Activated CD8-positive, alpha-beta memory T cell treated with anti-CD3 and anti-CD28 coated beads for 36 hours (primary cell): ENCODE measurements around the gene ANKRA2. TPM values are rescaled to one million over a fixed set of nuclear protein-coding genes. Genes with fewer than 3 reads are reported as not detected.
"Not testable (repeated sequence)": the region's sequence is repeated elsewhere in the genome, so short reads cannot be mapped to it uniquely, and the experiment has no call there.

ENCODE experiments used
- CTCF ChIA-PET: fragments of 350-600 bp; sonication (Branson Sonifier 250); formaldehyde crosslinking; loops from one replicate; lab custom pipeline; 2021; ENCODE audit warnings: antibody characterized with exemption; lab: Charles Lee
- POLR2A ChIA-PET: fragments of 350-600 bp; sonication (Branson Sonifier 250); formaldehyde crosslinking; loops from one replicate; lab custom pipeline; 2021; ENCODE audit warnings: antibody characterized with exemption; lab: Charles Lee
- total RNA-seq, 2 experiments: library from RNA; stranded (reverse); gene quantifications; one replicate each; pipeline ENCODE4 v1.2.3, GENCODE V29; 2021

Gene ANKRA2
- total RNA-seq, 2 experiments from 2014 or later = 15.2 to 16.4 TPM

GRCh38 chr5:73519531-73520283 is 45.7 kb downstream of the ANKRA2 start:
- CTCF ChIA-PET = interaction anchor here (0.7 to 5.9 kb wide), 4 partner anchors 11 to 17 kb away, joined by 4 to 25 read pairs (median 5); no protein-coding TSS in a partner anchor
- POLR2A ChIA-PET = interaction anchor here (0.6 kb wide), 2 partner anchors 126 to 945 kb away, joined by 3 to 4 read pairs; no protein-coding TSS in a partner anchor

- CTCF ChIA-PET = no interaction called here
- POLR2A ChIA-PET = no interaction called here
Measured at GRCh38 chr5:73515232-73515631, 50.2 kb downstream of the ANKRA2 start.

- ChIA-PET CTCF (no interaction called here), POLR2A (no interaction called here)
Measured at GRCh38 chr5:73514418-73514817, 51.0 kb downstream of the ANKRA2 start.

- POLR2A ChIA-PET = no interaction called here
- CTCF ChIA-PET = no interaction called here
Measured at GRCh38 chr5:73513996-73514395, 51.4 kb downstream of the ANKRA2 start.

GRCh38 chr5:73508521-73508920 is 56.9 kb downstream of the ANKRA2 start:
- POLR2A ChIA-PET = not testable (repeated sequence)
- CTCF ChIA-PET = interaction anchor here (1.9 kb wide), 1 partner anchor 11 kb away, joined by 6 read pairs; no protein-coding TSS in a partner anchor

GRCh38 chr5:73507062-73507461 is 58.4 kb downstream of the ANKRA2 start:
- ChIA-PET CTCF (interaction anchor here (0.5 kb wide), 1 partner anchor 1225 kb away, joined by 4 read pairs; no protein-coding TSS in a partner anchor), POLR2A (no interaction called here)

- ChIA-PET POLR2A (no interaction called here), CTCF (no interaction called here)
Measured at GRCh38 chr5:73506459-73506955, 58.9 kb downstream of the ANKRA2 start.

Other genes starting within 250 kb of the ANKRA2 start
- under 1 TPM; 0.34 to 0.46 TPM for gene FOXD1, start 116.9 kb downstream of the ANKRA2 start, total RNA-seq
- gene BTF3, start 67.2 kb downstream of the ANKRA2 start, total RNA-seq = 1,000 to 10,000 TPM; 1,003 to 1,035 TPM
- gene UTP15, start 104 bp upstream of the ANKRA2 start, total RNA-seq = 10 to 100 TPM; 54.1 to 57.4 TPM
- gene ARHGEF28, start 60.6 kb upstream of the ANKRA2 start, total RNA-seq = not detected